CD14-positive monocyte (primary cell): ENCODE data around the gene ATXN3. TPM values are rescaled to one million over a fixed set of nuclear protein-coding genes. Genes with fewer than 3 reads are reported as not detected.

Experiments
- DNase-seq, 3 donors: peaks; one replicate each; pipeline ENCODE4 v3.0.0-alpha.2; 2011 to 2022
- H2AFZ ChIP-seq: 2 replicates; pipeline ENCODE4 v1.6.0; 2012; ENCODE audit warnings: mild to moderate bottlenecking, low read depth, low read length, inconsistent platforms; ENCODE audit not compliant: insufficient read depth, poor library complexity, severe bottlenecking
- H3K27ac ChIP-seq, 2 donors: 1 replicate in 1 of 2; 2 replicates in 1 of 2; pipeline ENCODE4 v1.5.1; 2012 to 2013; ENCODE audit warnings: low read length in 2 of 2, control low read depth in 1 of 2, inconsistent platforms in 1 of 2, low read depth in 1 of 2, mild to moderate bottlenecking in 1 of 2
- H3K27me3 ChIP-seq, 2 donors: one replicate each; pipeline versions ENCODE4 v1.6.0 to v1.6.1; 2011 to 2013; ENCODE audit warnings: low read length in 2 of 2; ENCODE audit not compliant: control insufficient read depth in 2 of 2, insufficient read depth in 2 of 2
- H3K36me3 ChIP-seq, 2 donors: replicated peaks in 1 of 2; 1 replicate in 1 of 2; 2 replicates in 1 of 2; pipeline versions ENCODE4 v1.5.1 to v1.6.1; 2012 to 2013; ENCODE audit warnings: low read length in 2 of 2, control low read depth in 1 of 2, inconsistent platforms in 1 of 2, mild to moderate bottlenecking in 1 of 2; ENCODE audit not compliant: insufficient read depth in 2 of 2, control insufficient read depth in 1 of 2
- H3K4me1 ChIP-seq, 2 donors: 1 replicate in 1 of 2; 2 replicates in 1 of 2; pipeline versions ENCODE4 v1.5.1 to v1.6.1; 2012 to 2013; ENCODE audit warnings: low read length in 2 of 2, control low read depth in 1 of 2, inconsistent platforms in 1 of 2, mild to moderate bottlenecking in 1 of 2, moderate library complexity in 1 of 2; ENCODE audit not compliant: insufficient read depth in 2 of 2, control insufficient read depth in 1 of 2
- H3K4me2 ChIP-seq: replicated peaks from 2 replicates; pipeline ENCODE3; 2012; ENCODE audit warnings: low read length, moderate library complexity, mild to moderate bottlenecking; ENCODE audit not compliant: poor library complexity, severe bottlenecking; ENCODE audit errors: extremely low read depth
- H3K4me3 ChIP-seq, 3 experiments: fragments of 200-600 bp in 1 of 3; sonication (generic) in 1 of 3; replicated peaks in 1 of 3; 1 replicate in 2 of 3; 2 replicates in 1 of 3; pipeline ENCODE4 v1.5.1; 2011 to 2013; ENCODE audit warnings: low read length in 3 of 3, mild to moderate bottlenecking in 3 of 3, control low read depth in 2 of 3, low read depth in 2 of 3, inconsistent platforms in 1 of 3, moderate library complexity in 1 of 3
- H3K79me2 ChIP-seq: 2 replicates; pipeline ENCODE4 v1.6.0; 2012; ENCODE audit warnings: mild to moderate bottlenecking, control low read depth, inconsistent platforms, low read length, moderate library complexity; ENCODE audit not compliant: insufficient read depth
- H3K9ac ChIP-seq: 2 replicates; pipeline ENCODE4 v1.6.0; 2017; ENCODE audit warnings: low read length, mild to moderate bottlenecking; ENCODE audit not compliant: insufficient read depth, poor library complexity, severe bottlenecking
- H3K9me3 ChIP-seq, 2 donors: replicated peaks in 1 of 2; 1 replicate in 1 of 2; 2 replicates in 1 of 2; pipeline versions ENCODE4 v1.5.1 to v1.6.1; 2012 to 2013; ENCODE audit warnings: low read length in 2 of 2, control low read depth in 1 of 2; ENCODE audit not compliant: control insufficient read depth in 1 of 2, insufficient read depth in 1 of 2
- H4K20me1 ChIP-seq: 2 replicates; pipeline ENCODE4 v1.6.0; 2012; ENCODE audit warnings: mild to moderate bottlenecking, low read length, control low read depth, moderate library complexity; ENCODE audit not compliant: insufficient read depth
- H3K27ac Mint-ChIP-seq, 7 donors: one replicate each; pipeline ENCODE4 v1.8.0; 2020; ENCODE audit warnings: mild to moderate bottlenecking in 7 of 7, mixed read lengths in 7 of 7, moderate library complexity in 6 of 7, inconsistent platforms in 2 of 7
- H3K27me3 Mint-ChIP-seq, 3 donors: one replicate each; pipeline ENCODE4 v1.8.0; 2021 to 2022; ENCODE audit warnings: low read depth in 3 of 3, mild to moderate bottlenecking in 3 of 3, mixed read lengths in 3 of 3, moderate library complexity in 3 of 3, inconsistent platforms in 1 of 3
- H3K36me3 Mint-ChIP-seq, 2 donors: one replicate each; pipeline ENCODE4 v1.8.0; 2020; ENCODE audit warnings: mixed read lengths in 2 of 2, inconsistent platforms in 1 of 2, mild to moderate bottlenecking in 1 of 2
- H3K4me1 Mint-ChIP-seq: one replicate; pipeline ENCODE4 v1.8.0; 2020; ENCODE audit warnings: mild to moderate bottlenecking, mixed read lengths
- H3K4me3 Mint-ChIP-seq, 2 donors: one replicate each; pipeline ENCODE4 v1.8.0; 2020; ENCODE audit warnings: mild to moderate bottlenecking in 2 of 2, mixed read lengths in 2 of 2, moderate library complexity in 1 of 2
- H3K9me3 Mint-ChIP-seq, 7 donors: one replicate each; pipeline ENCODE4 v1.8.0; 2020 to 2022; ENCODE audit warnings: mixed read lengths in 7 of 7, mild to moderate bottlenecking in 6 of 7, moderate library complexity in 6 of 7, inconsistent platforms in 2 of 7
- WGBS: methylation state at CpG from one replicate; pipeline ENCODE4 v1.1.5; 2013; ENCODE audit warnings: missing lambda C conversion rate; ENCODE audit not compliant: insufficient coverage; 5-methylcytosine and 5-hydroxymethylcytosine counted together
- intact Hi-C, 2 donors: fragments of 100-400 bp; cut with micrococcal nuclease; formaldehyde crosslinking; loops; one replicate each; pipeline versions ENCODE4 v1.15.0 to v1.15.1; 2023
- polyA plus RNA-seq, 3 donors: library from polyadenylated mRNA; depleted of rRNA in 1 of 3; unstranded in 2 of 3; stranded (reverse) in 1 of 3; fragments of 300-500 nt in 2 of 3; fragments of >200 nt in 1 of 3; fragmentation: Illumina TruSeq in 2 of 3; gene quantifications; 1 replicate in 2 of 3; 2 replicates in 1 of 3; pipeline ENCODE4 v1.2.3, GENCODE V29; 2012 to 2021
- TF ChIP-seq, protein P1 (sequence below): fragments of 200-600 bp; IDR thresholded peaks from one replicate; pipeline ENCODE4 v1.8.0; 2022; ENCODE audit warnings: antibody characterized with exemption, mild to moderate bottlenecking

The ATXN3 gene
- polyA plus RNA-seq, 3 donors: 17.7 to 24.0 (median 18.5) TPM

DNA sequence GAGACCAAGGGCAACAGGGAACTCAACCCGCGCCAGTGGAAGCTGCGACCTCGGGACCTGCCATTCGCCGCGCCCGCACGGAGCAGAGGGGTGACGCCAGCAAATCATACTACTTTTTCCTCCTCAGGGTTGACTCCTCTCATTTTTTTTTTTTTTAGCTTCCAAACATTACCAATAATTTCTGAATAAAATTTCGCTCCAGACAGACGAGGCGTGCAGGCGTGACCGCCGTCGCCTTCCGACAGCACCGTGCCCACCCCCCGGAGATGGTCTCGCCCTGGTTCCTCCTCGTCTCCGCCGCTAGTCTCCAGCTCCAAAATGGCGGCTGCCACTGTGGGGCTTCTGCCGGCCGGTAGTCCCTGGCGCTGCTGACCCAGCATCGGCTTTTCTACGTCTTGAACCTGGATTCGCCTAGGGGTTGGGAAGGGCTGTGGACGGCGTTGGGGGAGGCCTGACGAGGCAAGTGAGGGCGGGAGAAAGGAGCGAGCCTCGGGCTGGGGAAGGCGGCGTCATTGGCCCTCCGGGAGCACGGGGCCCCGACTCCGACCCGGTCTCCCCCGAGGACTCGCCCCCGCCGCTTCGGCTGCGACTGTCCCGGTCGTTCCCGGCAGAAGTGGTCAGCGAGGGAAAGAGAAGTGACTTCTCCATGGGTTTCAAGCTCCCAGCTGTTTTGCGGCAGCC lies 15.4 kb upstream of the ATXN3 start, which contains the start of the genes CPSF2 and NDUFB1:
TSS of gene CPSF2 (plus strand) at position 300 of the 681 bp plus-strand sequence. CDS start 9,016 bp downstream, outside the sequence.
TSS of gene NDUFB1 (minus strand) at position 37 of the 681 bp plus-strand sequence. CDS start 4,069 bp downstream, outside the sequence.
- H3K9me3 Mint-ChIP-seq: peaks cover 0 to 2% (median 0%) of the 10 kb centered on the region in 7 donors
- H3K27me3 ChIP-seq: no peaks in the 10 kb centered on the region
- peak within 1 kb of the TSS; percentile 85 for H2AFZ ChIP-seq
- peaks cover 2% of the 10 kb centered on the region for H4K20me1 ChIP-seq
- H3K36me3 ChIP-seq: peaks cover 8 to 46% of the 10 kb centered on the region in 2 donors
- DNase-seq: peak; percentile 71 to 80 (median 77)
- no peaks in the 10 kb centered on the region for H3K9me3 ChIP-seq
- peak within 1 kb of the TSS; percentile 97 to 100 for H3K4me3 Mint-ChIP-seq
- TF ChIP-seq, protein P1, sequence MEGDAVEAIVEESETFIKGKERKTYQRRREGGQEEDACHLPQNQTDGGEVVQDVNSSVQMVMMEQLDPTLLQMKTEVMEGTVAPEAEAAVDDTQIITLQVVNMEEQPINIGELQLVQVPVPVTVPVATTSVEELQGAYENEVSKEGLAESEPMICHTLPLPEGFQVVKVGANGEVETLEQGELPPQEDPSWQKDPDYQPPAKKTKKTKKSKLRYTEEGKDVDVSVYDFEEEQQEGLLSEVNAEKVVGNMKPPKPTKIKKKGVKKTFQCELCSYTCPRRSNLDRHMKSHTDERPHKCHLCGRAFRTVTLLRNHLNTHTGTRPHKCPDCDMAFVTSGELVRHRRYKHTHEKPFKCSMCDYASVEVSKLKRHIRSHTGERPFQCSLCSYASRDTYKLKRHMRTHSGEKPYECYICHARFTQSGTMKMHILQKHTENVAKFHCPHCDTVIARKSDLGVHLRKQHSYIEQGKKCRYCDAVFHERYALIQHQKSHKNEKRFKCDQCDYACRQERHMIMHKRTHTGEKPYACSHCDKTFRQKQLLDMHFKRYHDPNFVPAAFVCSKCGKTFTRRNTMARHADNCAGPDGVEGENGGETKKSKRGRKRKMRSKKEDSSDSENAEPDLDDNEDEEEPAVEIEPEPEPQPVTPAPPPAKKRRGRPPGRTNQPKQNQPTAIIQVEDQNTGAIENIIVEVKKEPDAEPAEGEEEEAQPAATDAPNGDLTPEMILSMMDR: no peak
- H3K27ac Mint-ChIP-seq: peak within 1 kb of the TSS; percentile 99 to 100 (median 100)
- H3K4me1 Mint-ChIP-seq: peaks cover 40% of the 10 kb centered on the region
- intact Hi-C loops: loop anchor here in 1 of 2 donors (2.0 to 10.0 kb wide), 2 partner anchors 17 to 673 kb away; partner anchors contain the start of gene GOLGA5
- H3K79me2 ChIP-seq: peaks cover 89% of the 10 kb centered on the region
- under 1% methylated on average over 53 of the region's 55 CpGs for WGBS
- peak within 1 kb of the TSS; percentile 96 for H3K9ac ChIP-seq
- H3K27me3 Mint-ChIP-seq: no peaks in the 10 kb centered on the region
- peak within 1 kb of the TSS; percentile 62 to 93 (median 92) for H3K4me3 ChIP-seq
- H3K4me2 ChIP-seq: peak within 1 kb of the TSS; percentile 82
- H3K4me1 ChIP-seq: peaks cover 25 to 34% of the 10 kb centered on the region in 2 donors
- H3K27ac ChIP-seq: peak within 1 kb of the TSS; percentile 94 to 95
- peaks cover 29 to 40% of the 10 kb centered on the region in 2 donors for H3K36me3 Mint-ChIP-seq

DNA sequence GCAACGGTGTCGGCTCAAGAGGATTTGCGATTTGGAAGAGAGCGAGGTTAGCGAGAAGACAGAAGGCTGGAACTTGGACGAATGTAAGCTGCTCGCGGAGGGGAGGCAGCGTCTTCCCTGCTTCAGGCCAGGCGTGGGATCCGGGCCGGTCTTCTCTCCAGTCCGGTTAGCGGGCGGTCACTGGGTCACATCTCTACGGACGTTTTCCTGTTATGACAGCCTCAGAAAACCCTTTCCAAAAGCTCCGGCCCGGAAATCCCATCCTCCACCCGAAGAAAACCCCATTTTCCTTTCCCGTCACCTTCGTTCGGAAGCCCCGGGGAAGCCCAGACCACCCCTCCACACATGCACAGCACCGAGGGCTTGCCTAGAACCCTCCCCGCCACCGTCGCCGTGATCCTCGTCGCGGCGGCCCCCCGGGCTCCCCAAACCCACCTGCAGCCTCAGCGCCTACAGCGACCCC lies 14.9 kb upstream of the ATXN3 start:
- H3K4me1 Mint-ChIP-seq: peaks cover 44% of the 10 kb centered on the region
- H3K79me2 ChIP-seq: peaks cover 83% of the 10 kb centered on the region
- DNase-seq: peak in 2 of 3 donors; percentile 23 to 56

More for the DNA sequence above, 14.9 kb upstream of the ATXN3 start:
- no peaks in the 10 kb centered on the region for H3K9me3 ChIP-seq
- H3K27me3 ChIP-seq: no peaks in the 10 kb centered on the region
- H3K36me3 ChIP-seq: peaks cover 8 to 42% of the 10 kb centered on the region in 2 donors
- peak overlapping the region; percentile 82 for H3K4me2 ChIP-seq
- H3K9ac ChIP-seq: peak overlapping the region; percentile 96
- intact Hi-C loops: loop anchor here in 1 of 2 donors (10.0 kb wide), 1 partner anchor 674 kb away; the partner anchor contains the start of gene GOLGA5
- H3K4me1 ChIP-seq: peaks cover 30 to 40% of the 10 kb centered on the region in 2 donors
- H2AFZ ChIP-seq: peak overlapping the region; percentile 85
- WGBS: under 1% methylated on average over 32 of the region's 36 CpGs
- H3K36me3 Mint-ChIP-seq: peaks cover 29 to 36% of the 10 kb centered on the region in 2 donors
- peak overlapping the region; percentile 97 to 100 for H3K4me3 Mint-ChIP-seq
- peaks cover 0 to 2% (median 0%) of the 10 kb centered on the region in 7 donors for H3K9me3 Mint-ChIP-seq
- peak overlapping the region; percentile 62 to 93 (median 92) for H3K4me3 ChIP-seq
- no peaks in the 10 kb centered on the region for H3K27me3 Mint-ChIP-seq
- TF ChIP-seq, protein P1: no peak
- peak overlapping the region; percentile 94 to 95 for H3K27ac ChIP-seq
- peak overlapping the region; percentile 99 to 100 (median 100) for H3K27ac Mint-ChIP-seq
- H4K20me1 ChIP-seq: peaks cover 4% of the 10 kb centered on the region
